Glomerular visceral epithelial cell (primary cell): ENCODE measurements around the gene DPH7.
"Not testable (repeated sequence)": the region's sequence is repeated elsewhere in the genome, so short reads cannot be mapped to it uniquely, and the experiment has no call there.

Experiments used
- DNase-seq: peaks from one replicate; pipeline ENCODE4 v3.0.0-alpha.2; 2016; ENCODE audit errors: extremely low spot score

Gene DPH7

GRCh38 chr9:137580209-137580953 is 1.7 kb upstream of the DPH7 start:
- DNase-seq = no peak

GRCh38 chr9:137579259-137579604 is 507 bp upstream of the DPH7 start:
- DNase-seq = no peak

GRCh38 chr9:137575716-137576411 is 2.9 kb downstream of the DPH7 start:
- DNase-seq = no peak

GRCh38 chr9:137575364-137575715 is 3.4 kb downstream of the DPH7 start:
- no peak for DNase-seq

GRCh38 chr9:137574192-137574591 is 4.5 kb downstream of the DPH7 start:
- DNase-seq = no peak

GRCh38 chr9:137570566-137570965 is 8.2 kb downstream of the DPH7 start:
- no peak for DNase-seq

GRCh38 chr9:137569609-137570203 is 9.0 kb downstream of the DPH7 start:
- DNase-seq = no peak

GRCh38 chr9:137568445-137568844 is 10.3 kb downstream of the DPH7 start:
- DNase-seq = not testable (repeated sequence)

GRCh38 chr9:137564817-137565411 is 13.8 kb downstream of the DPH7 start:
- no peak for DNase-seq

- no peak for DNase-seq
These were observed 14.6 kb downstream of the DPH7 start for GRCh38 chr9:137564134-137564533.

- DNase-seq = no peak
These were observed 20.6 kb downstream of the DPH7 start for GRCh38 chr9:137558127-137558526.

GRCh38 chr9:137556069-137556838 is 22.5 kb downstream of the DPH7 start:
- DNase-seq = no peak

- no peak for DNase-seq
These were observed 23.5 kb downstream of the DPH7 start for GRCh38 chr9:137555179-137555578.

GRCh38 chr9:137554349-137554748 is 24.4 kb downstream of the DPH7 start:
- no peak for DNase-seq

- DNase-seq = not testable (repeated sequence)
These were observed 25.1 kb downstream of the DPH7 start for GRCh38 chr9:137553654-137554053.

- no peak for DNase-seq
These were observed 26.5 kb downstream of the DPH7 start for GRCh38 chr9:137552022-137552768.

- peak; percentile 95 for DNase-seq
These were observed 27.3 kb downstream of the DPH7 start, which contains the start of gene MRPL41 for GRCh38 chr9:137551264-137552021. TSS of gene MRPL41 (plus strand) at chr9:137551879. CDS start at chr9:137552082, 203 bp downstream.

GRCh38 chr9:137550958-137551263 is 27.8 kb downstream of the DPH7 start:
- DNase-seq = not testable (repeated sequence)

- peak; percentile 70 for DNase-seq
These were observed 28.5 kb downstream of the DPH7 start, which contains the start of gene PNPLA7 for GRCh38 chr9:137550231-137550621. TSS of gene PNPLA7 (minus strand) at chr9:137550402. CDS start at chr9:137550197, 205 bp downstream.
